LoVo (cell line): ENCODE data around the gene IL1RAPL1.
"Not testable (repeated sequence)": the region's sequence is repeated elsewhere in the genome, so short reads cannot be mapped to it uniquely, and the experiment has no call there.

Source experiments
- DNase-seq: peaks from one replicate; pipeline ENCODE4 v3.0.0-alpha.2; 2016; ENCODE audit warnings: low spot score

IL1RAPL1 gene

GRCh38 chrX:28787206-28787605 lies 200.0 kb downstream of the IL1RAPL1 start:
- peak; percentile 21 for DNase-seq

DNA sequence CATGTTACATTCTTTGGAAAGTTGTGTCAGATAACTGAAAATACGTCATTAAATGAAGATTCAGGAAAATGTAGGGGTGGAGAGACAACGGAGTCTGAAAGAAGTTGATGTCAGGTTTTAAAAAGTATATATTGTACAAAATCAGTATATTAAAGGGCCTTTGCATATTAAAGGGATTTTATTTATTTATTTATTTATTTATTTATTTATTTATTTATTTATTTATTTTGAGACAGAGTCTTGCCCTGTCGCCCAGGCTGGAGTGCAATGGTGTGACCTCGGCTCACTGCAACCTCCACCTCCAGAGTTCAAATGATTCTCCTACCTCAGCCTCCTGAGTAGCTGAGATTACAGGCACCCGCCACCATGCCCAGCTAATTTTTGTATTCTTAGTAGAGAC lies 213.4 kb downstream of the IL1RAPL1 start:
- not testable (repeated sequence) for DNase-seq

- no peak for DNase-seq
These were observed 215.4 kb downstream of the IL1RAPL1 start for GRCh38 chrX:28802625-28803024.

DNA sequence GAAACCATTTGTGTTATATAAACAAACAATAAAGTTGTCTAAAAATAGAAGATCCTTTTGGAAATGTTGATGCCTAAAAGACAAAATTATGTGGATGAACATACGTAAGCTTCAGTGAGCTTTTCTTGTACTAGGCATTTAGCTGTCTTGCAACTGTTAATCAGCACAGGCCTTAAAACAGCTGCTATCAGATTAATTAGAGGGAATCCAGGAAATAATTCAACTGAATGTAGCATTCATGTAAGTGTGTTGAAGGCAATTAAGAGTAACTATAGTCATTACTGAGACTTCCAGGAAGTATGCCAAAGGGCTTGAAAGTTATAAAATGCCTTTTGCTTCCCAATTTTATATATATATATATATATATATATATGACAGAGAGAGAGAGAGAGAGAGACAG lies 248.7 kb downstream of the IL1RAPL1 start:
- DNase-seq, result no peak

GRCh38 chrX:28843817-28844216 lies 256.6 kb downstream of the IL1RAPL1 start:
- no peak for DNase-seq

GRCh38 chrX:28847423-28847822 lies 260.2 kb downstream of the IL1RAPL1 start:
- DNase-seq, result peak; percentile 1

DNA sequence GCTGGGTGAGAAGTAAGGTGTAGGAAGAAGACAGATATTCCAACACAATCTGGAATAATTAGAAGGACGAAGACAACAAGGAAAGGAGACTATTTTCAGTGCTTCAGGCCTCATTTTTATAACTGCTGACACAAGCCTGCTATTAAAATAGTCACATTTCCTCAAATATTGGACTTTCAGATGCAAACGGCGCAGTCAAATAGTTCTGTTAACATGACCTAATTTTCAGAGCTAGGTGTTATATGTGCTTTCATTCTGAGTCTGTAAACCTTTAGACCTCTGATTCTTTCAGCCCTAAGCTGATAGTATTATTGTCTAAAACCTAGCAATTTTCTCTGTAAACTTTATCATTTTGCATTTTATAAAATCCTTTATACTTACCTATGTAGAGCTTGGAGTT lies 261.5 kb downstream of the IL1RAPL1 start:
- DNase-seq, result no peak

- DNase-seq, result no peak
These were observed 263.7 kb downstream of the IL1RAPL1 start for GRCh38 chrX:28850955-28851354.

GRCh38 chrX:28851871-28852270 lies 264.6 kb downstream of the IL1RAPL1 start:
- no peak for DNase-seq

GRCh38 chrX:28854637-28855036 lies 267.4 kb downstream of the IL1RAPL1 start:
- DNase-seq, result no peak

- DNase-seq, result no peak
These were observed 289.2 kb downstream of the IL1RAPL1 start for GRCh38 chrX:28876408-28876807.

DNA sequence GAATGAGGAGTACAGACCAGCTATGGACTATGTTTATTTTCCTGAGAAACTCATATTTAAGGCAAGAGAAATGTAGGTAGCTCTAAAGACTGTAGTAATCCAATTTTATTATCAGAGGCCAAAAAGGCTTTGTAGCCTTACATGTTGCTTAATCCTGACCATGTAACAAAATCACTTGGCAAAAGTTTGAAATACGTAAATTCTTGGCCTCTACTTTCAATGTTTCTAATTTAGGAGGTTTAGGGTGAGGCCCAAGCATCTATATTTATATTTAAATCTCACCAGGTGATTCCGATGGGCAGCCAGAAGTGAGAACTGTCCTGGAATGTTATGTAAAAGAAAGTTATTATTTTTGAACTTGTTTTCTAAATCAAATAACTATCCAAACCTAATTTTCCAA lies 289.7 kb downstream of the IL1RAPL1 start:
- DNase-seq, result no peak

- DNase-seq, result no peak
These were observed 292.9 kb downstream of the IL1RAPL1 start for GRCh38 chrX:28880136-28880535.

DNA sequence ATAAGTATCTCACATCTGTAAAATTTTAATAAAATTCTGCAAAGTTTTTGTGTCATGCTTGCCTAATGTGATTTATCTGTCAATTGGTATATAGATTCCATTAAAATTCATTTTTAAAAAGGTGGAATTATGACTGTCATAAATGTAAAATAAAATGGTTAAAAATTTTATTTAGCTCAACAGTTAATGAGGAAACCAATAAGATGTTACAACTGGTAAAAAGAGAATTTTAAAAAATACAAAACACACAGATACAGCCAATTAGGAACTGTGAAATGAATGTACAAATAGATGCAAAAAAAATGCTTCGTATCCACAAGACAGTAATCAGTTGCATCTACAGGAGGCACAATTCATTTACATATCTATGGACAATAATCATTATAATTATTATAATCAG lies 297.6 kb downstream of the IL1RAPL1 start:
- DNase-seq, result no peak

DNA sequence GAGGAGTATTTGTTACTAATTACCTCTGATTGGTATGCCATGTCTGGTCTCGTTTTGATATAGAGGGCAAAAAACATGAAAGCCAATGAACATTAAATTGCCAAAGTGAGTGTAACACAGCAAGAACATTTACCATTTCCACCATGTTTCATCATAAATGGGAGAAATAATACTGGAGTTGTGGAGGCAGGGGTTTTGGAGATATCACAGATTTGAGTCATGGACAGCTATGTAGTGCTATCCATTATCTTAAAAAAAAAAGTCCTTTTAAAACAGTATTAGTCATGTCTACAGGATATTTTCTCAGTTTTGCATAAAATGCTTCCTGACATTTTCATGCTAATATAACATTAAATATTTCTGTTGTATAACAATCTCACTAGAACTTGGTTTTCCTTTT lies 301.2 kb downstream of the IL1RAPL1 start:
- DNase-seq, result no peak

GRCh38 chrX:28889591-28890090 lies 302.4 kb downstream of the IL1RAPL1 start:
- DNase-seq, result no peak

GRCh38 chrX:28901637-28902036 lies 314.4 kb downstream of the IL1RAPL1 start:
- no peak for DNase-seq

- DNase-seq, result no peak
These were observed 323.2 kb downstream of the IL1RAPL1 start for GRCh38 chrX:28910487-28910886.

GRCh38 chrX:28920153-28920943 lies 333.1 kb downstream of the IL1RAPL1 start:
- no peak for DNase-seq

- DNase-seq, result no peak
These were observed 334.9 kb downstream of the IL1RAPL1 start for GRCh38 chrX:28922106-28922505.

DNA sequence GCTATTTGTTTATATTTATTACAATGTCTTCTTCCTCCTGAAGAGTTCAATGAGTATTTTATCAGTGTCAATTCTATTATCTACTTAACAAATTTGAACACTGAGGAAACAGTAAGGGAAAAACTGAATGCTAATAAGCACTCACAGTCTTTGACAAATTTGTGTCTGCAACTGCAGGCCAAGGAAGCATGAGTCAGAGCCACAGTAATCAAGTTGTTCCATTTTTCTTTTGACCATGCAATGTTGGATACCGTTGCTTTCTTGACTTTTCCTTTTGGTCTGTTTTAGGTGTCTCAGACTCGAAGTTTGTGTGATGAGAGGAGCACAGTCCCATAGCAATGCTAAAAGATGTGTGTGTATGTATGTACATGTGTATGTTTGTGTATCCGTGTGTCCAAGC lies 359.6 kb downstream of the IL1RAPL1 start:
- no peak for DNase-seq

- DNase-seq, result no peak
These were observed 372.8 kb downstream of the IL1RAPL1 start for GRCh38 chrX:28960063-28960462.

- DNase-seq, result no peak
These were observed 379.1 kb downstream of the IL1RAPL1 start for GRCh38 chrX:28966331-28966730.

GRCh38 chrX:28969126-28969525 lies 381.9 kb downstream of the IL1RAPL1 start:
- DNase-seq, result no peak
